ENCODE data around the gene PCNX4. TPM values are rescaled to one million over a fixed set of nuclear protein-coding genes. Genes with fewer than 3 reads are reported as not detected.

PCNX4 gene
- total RNA-seq, 1 donor from 2014 or later = 55.4 TPM

GRCh38 chr14:60195179-60195810 lies 103.6 kb downstream of the PCNX4 start:
- ATAC-seq (no peak), DNase-seq (ENCODE audit: low spot score) (no peak)
- intact Hi-C loops (cut with DNase I) = no loop called here

- intact Hi-C loops (cut with DNase I) = no loop called here
- DNase-seq (ENCODE audit: low spot score) (no peak), ATAC-seq (no peak)
These were observed 104.6 kb downstream of the PCNX4 start for GRCh38 chr14:60196291-60196690.

DNA sequence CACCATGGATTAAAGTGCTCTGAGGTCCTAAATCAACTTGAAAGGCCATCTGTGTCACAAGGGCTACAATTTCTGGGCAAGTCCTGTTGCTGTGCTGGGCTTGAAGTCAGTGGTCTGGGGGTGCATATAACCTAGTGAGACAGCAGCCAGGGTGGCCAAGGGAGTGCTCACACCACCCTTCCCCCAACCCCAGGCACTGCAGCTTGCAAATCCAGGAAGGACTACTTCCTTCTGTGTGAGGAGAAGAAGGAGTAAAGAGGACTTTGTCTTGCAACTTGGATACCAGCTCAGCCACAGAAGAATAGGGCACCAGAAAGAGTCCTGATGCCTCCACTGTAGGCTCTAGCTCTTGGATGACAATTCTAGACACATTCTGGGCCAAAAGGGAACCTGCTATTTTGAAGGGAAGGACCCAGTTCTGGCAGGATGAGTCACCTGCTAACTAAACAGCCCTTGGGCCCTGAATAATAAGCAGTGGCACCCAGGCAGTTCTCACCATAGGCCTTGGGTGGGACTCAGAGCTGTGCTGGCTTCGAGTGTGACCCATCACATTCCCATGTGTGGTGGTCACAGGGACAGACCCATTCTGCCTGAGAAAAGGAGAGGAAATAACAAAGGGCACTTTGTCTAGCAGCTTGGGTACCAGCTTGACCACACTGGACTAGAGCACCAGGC lies 106.0 kb downstream of the PCNX4 start:
- ATAC-seq (no peak), DNase-seq (ENCODE audit: low spot score) (no peak)
- intact Hi-C loops (cut with DNase I) = no loop called here

DNA sequence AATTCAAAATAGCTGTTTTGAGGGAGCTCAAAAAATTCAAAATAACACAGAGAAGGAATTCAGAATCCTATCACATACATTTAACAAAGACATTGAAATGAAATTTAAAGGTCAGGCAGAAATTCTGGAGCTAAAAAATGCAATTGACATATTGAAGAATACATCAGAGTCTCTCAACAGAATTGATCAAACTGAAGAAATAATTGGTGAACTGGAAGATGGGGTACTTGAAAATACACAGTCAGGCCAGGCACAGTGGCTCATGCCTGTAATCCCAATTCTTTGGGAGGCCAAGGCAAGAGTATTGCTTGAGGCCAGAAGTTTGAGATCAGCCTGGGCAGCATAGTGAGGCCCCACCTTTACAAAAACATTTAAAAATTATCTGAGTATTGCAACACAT lies 107.6 kb downstream of the PCNX4 start:
- intact Hi-C loops (cut with DNase I) = no loop called here
- DNase-seq (ENCODE audit: low spot score) (no peak), ATAC-seq (no peak)

- no peak for DNase-seq (ENCODE audit: low spot score)
- no peak for ATAC-seq
- intact Hi-C loops (cut with DNase I) = no loop called here
These were observed 112.5 kb downstream of the PCNX4 start for GRCh38 chr14:60204104-60204842.

DNA sequence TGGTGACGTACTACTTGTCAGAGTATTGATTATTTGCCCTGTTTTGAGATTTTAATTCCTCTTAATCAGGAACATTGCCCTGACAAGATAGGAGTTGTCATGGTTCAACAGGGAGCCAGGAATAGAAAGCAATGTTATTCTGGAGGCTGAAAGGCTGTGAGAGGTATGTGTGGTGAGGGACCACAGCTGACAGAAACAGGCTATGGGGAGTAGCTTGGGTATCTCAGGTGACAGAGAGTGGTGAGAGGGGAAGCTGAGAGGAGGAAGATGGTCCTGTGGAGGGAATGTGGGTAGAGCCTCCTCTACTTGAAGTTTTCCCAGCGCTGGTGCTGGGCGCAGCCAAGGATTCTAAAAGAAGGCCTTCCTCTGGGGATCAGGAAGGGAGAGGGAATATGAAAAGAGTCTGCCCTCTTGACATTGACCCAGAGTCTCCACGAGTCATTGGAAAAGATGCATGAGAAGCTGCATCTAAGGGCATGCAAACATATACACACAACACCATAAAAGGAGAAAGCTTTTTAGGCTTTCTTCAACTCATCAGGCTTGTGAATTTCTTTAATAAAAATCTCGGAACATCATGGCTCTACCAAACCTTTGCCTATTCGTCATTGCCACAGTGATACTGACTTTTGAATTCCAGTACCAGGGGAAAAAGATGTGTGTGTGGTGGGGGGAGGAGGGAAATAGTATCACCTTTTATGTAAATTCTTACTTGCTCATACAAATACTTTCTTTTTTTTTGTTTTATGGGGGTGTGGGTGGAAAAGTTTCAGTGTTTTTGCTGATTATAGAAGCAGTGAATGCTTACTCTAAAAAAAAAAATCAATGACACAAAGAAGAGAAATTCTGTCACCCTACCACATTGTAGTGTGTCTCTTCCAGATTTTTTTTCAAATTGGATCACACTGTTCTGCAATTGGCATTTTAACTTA lies 113.4 kb downstream of the PCNX4 start:
- no peak for ATAC-seq

GRCh38 chr14:60206249-60206670 lies 114.5 kb downstream of the PCNX4 start:
- DNase-seq (ENCODE audit: low spot score) (no peak), ATAC-seq (no peak)
- intact Hi-C loops (cut with DNase I) = no loop called here

More for the DNA sequence above, 113.4 kb downstream of the PCNX4 start:
- intact Hi-C loops (cut with DNase I) = no loop called here
- DNase-seq (ENCODE audit: low spot score) = no peak

GRCh38 chr14:60206837-60207533 lies 115.3 kb downstream of the PCNX4 start:
- DNase-seq (ENCODE audit: low spot score) (no peak), ATAC-seq (no peak)
- intact Hi-C loops (cut with DNase I) = no loop called here

- DNase-seq (ENCODE audit: low spot score) = no peak
- intact Hi-C loops (cut with DNase I) = no loop called here
- ATAC-seq = no peak
These were observed 119.0 kb downstream of the PCNX4 start for GRCh38 chr14:60210703-60211102.

DNA sequence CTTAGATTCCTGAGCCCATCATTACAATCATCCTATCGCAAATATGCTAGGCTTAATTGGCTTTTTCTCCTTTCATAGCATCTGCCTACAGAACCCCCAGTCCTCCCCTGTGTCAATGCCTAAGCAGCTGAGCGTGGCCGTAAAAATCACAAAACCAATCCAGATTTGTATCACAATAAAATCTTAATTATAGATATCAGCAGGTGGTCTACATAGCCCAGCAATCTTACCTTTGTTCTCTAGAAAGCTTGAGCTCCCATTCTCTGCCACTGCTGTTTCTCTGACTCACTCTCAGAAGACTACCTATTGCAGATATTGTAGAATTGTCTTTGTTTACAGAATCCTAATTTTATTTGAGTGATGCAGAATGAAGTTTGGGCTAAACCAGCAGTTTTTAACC lies 119.4 kb downstream of the PCNX4 start:
- intact Hi-C loops (cut with DNase I) = no loop called here
- ATAC-seq (no peak), DNase-seq (ENCODE audit: low spot score) (no peak)

DNA sequence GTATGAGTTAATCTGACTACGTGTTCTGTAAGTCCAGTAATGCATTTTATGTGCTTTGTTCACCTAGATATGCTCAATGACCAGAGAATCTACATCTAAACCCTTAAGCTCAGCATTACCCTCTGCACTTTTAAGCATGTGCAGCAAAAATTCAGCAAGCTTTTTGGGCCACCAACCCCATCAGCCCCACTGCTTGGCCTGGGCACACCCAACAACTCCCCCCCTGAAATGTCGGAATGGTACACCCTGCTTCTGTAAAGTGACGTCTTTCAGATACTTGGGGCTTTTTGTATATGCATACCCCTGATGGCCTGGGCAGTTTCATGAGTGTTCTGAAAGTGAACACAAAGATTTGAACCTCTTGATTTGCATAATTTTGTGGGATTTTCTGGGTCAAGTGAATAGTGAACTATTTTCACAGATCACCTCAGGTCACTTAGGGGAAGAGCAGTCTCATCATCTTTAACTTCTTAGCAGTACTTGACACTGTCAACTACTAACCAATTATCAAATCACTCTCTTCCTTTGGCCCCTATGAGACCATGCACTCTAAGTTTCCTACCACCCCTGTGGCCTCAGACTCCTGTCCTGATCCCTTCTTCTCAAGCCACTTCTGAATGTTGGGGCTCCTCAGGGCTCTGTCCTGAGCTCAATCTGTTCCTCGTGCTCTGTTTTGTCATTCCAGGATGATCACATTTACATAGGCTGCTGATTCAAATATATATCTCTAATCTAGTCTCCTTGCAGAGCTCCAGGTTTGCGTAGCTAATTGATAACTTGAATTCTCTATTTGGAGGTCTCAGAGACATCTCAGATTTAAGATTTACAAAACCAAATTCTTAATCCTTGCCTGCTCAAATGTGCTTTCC lies 121.0 kb downstream of the PCNX4 start:
- intact Hi-C loops (cut with DNase I) = no loop called here
- ATAC-seq (no peak), DNase-seq (ENCODE audit: low spot score) (no peak)

DNA sequence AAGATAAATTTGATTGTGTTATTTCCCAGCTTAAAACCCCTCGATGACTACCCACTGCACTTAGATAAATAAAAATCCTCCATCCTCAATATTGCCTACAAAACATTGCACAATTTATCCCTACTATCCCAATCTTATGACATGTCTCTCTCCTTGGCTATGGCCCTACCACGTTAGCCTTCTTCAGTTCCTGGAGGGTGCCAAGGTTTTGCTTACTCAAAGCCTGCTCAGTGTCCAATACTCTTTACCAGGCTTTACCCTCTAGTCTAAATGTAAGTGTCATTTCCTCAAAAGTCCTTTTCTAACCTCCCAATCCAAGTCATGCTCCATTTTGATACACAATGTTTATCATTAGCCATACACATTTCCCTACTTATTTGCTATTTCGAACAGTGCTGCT lies 122.3 kb downstream of the PCNX4 start:
- ATAC-seq = no peak
- intact Hi-C loops (cut with DNase I) = no loop called here
- DNase-seq (ENCODE audit: low spot score) = no peak

- DNase-seq (ENCODE audit: low spot score) (no peak), ATAC-seq (no peak)
- intact Hi-C loops (cut with DNase I) = no loop called here
These were observed 122.8 kb downstream of the PCNX4 start for GRCh38 chr14:60214415-60215126.

DNA sequence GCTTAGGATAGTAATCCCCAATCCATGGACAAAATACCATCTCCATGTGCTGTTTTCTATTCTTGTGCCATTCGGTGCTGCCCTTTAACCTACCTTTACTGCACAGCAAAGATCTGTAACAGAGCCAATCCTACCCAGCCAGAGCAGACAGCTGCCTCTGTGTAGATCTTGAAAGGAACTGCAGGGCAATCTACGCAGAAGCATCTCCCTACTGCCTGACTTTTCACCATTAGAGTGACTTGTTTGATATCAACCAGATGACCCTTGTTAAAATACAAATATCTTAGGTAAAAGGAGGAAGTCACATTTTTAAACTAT lies 123.4 kb downstream of the PCNX4 start:
- intact Hi-C loops (cut with DNase I) = no loop called here
- ATAC-seq = no peak

GRCh38 chr14:60215520-60216420 lies 124.0 kb downstream of the PCNX4 start:
- intact Hi-C loops (cut with DNase I) = no loop called here
- DNase-seq (ENCODE audit: low spot score) (no peak), ATAC-seq (no peak)

More for the DNA sequence above, 123.4 kb downstream of the PCNX4 start:
- DNase-seq (ENCODE audit: low spot score) = no peak

- intact Hi-C loops (cut with DNase I) = no loop called here
- no peak for DNase-seq (ENCODE audit: low spot score)
- no peak for ATAC-seq
These were observed 126.0 kb downstream of the PCNX4 start for GRCh38 chr14:60217713-60218112.

Data from sciatic nerve (tissue), 2 donors.